Parietal lobe (tissue), 1 donor: ENCODE results near the gene KIF3B. TPM values are rescaled to one million over a fixed set of nuclear protein-coding genes. Genes with fewer than 3 reads are reported as not detected.

Experiments
- total RNA-seq: library from RNA; depleted of rRNA; stranded (reverse); fragments of >200 nt; gene quantifications from one replicate; pipeline ENCODE4 v1.2.3, GENCODE V29; 2014

The KIF3B gene
- 93.3 TPM for total RNA-seq

GRCh38 chr20:32277361-32278198 is at the start of gene KIF3B:
KIF3B (plus strand) TSS chr20:32277651; CDS start chr20:32309778, 32,127 bp downstream.

GRCh38 chr20:32357869-32358631 is 80.6 kb downstream of the KIF3B start, which contains the start of gene ASXL1:
ASXL1 (plus strand) TSS chr20:32358331; CDS start chr20:32358776, 445 bp downstream.

Other genes starting within 250 kb of the KIF3B start
- gene HCK, start 225.4 kb upstream of the KIF3B start, total RNA-seq, result 2.2 TPM
- 25.0 TPM for gene TM9SF4, start 167.9 kb upstream of the KIF3B start, total RNA-seq
- 2.8 TPM for gene PLAGL2, start 69.9 kb upstream of the KIF3B start, total RNA-seq
- 22.5 TPM for gene POFUT1, start 69.8 kb upstream of the KIF3B start, total RNA-seq
- gene ASXL1, start 80.7 kb downstream of the KIF3B start, total RNA-seq, result 136 TPM